HCT116 (cell line): ENCODE results near the gene SMTNL2. TPM values are rescaled to one million over a fixed set of nuclear protein-coding genes. Genes with fewer than 3 reads are reported as not detected.
A peak's percentile ranks its signal among the peaks of the same experiment; 100 is the strongest.

Experiments used
- ATAC-seq: fragments of 200-7000 bp; cut with Tn5 transposase; 2 replicates; pipeline ENCODE4 v1.9.1; 2020; ENCODE audit warnings: mild to moderate bottlenecking, moderate library complexity
- BruUV-seq: library from RNA; stranded (reverse); fragments of 400-500 nt; replicated peaks from 2 replicates; lab custom pipeline; 2021; lab: Mats Ljungman, UMichigan
- CTCF ChIA-PET: fragments of 300-600 bp; sonication (Branson Sonifier 250); formaldehyde crosslinking; loops from one replicate; lab custom pipeline; 2021; ENCODE audit warnings: antibody characterized with exemption; lab: Charles Lee
- POLR2A ChIA-PET: fragments of 300-600, 350-600 bp; sonication (Branson Sonifier 250); formaldehyde crosslinking; loops from one replicate; lab custom pipeline; 2021; ENCODE audit warnings: antibody characterized with exemption; lab: Charles Lee
- RAD21 ChIA-PET, 2 experiments: fragments of 300-600 bp; sonication (Branson Sonifier 250); formaldehyde crosslinking; loops; one replicate each; lab custom pipeline; 2023; ENCODE audit warnings: low total read pairs in 2 of 2; ENCODE audit not compliant: uncharacterized antibody in 2 of 2, unreplicated experiment in 2 of 2, low non-redundant PET in 1 of 2; lab: Charles Lee
- DNase-seq: peaks from one replicate; pipeline ENCODE4 v3.0.0-alpha.2; 2010; ENCODE audit warnings: low read depth, low spot score
- H2AFZ ChIP-seq: fragments of 200-600 bp; shearing (Covaris generic), sonication (generic); 2 replicates; pipeline ENCODE4 v1.6.1; 2017; ENCODE audit warnings: low read depth, mixed run types, mixed read lengths, antibody characterized with exemption, low read length; ENCODE audit not compliant: poor library complexity, severe bottlenecking
- H3K27ac ChIP-seq: 2 replicates; pipeline ENCODE4 v1.5.1; 2012; ENCODE audit warnings: low read depth, low read length
- H3K27me3 ChIP-seq: fragments of 200-600 bp; sonication (generic); 2 replicates; pipeline ENCODE4 v1.6.1; 2016; ENCODE audit warnings: mixed run types, low read length, mixed read lengths; ENCODE audit not compliant: insufficient read depth
- H3K36me3 ChIP-seq, 2 experiments: fragments of 200-500 bp in 1 of 2; fragments of 200-600 bp in 1 of 2; sonication (Bioruptor generic) in 1 of 2; sonication (generic) in 1 of 2; 2 replicates each; pipeline versions ENCODE4 v1.5.1 to v1.6.1; 2014 to 2016; ENCODE audit warnings: low read length in 2 of 2, inconsistent platforms in 1 of 2, mixed read lengths in 1 of 2, mixed run types in 1 of 2; ENCODE audit not compliant: insufficient read depth in 2 of 2, control insufficient read depth in 1 of 2
- H3K4me1 ChIP-seq, 2 experiments: fragments of 200-600 bp in 1 of 2; sonication (generic) in 1 of 2; 2 replicates each; pipeline versions ENCODE4 v1.5.1 to v1.6.1; 2012 to 2017; ENCODE audit warnings: low read length in 2 of 2, inconsistent platforms in 1 of 2, mild to moderate bottlenecking in 1 of 2, mixed read lengths in 1 of 2, mixed run types in 1 of 2, moderate library complexity in 1 of 2; ENCODE audit not compliant: insufficient read depth in 2 of 2, control insufficient read depth in 1 of 2
- H3K4me2 ChIP-seq: fragments of 200-600 bp; sonication (generic); 2 replicates; pipeline ENCODE4 v1.6.1; 2017; ENCODE audit warnings: mixed run types, low read length, mixed read lengths
- H3K4me3 ChIP-seq, 2 experiments: fragments of 200-600 bp in 1 of 2; sonication (generic) in 1 of 2; replicated peaks in 1 of 2; 2 replicates each; pipeline ENCODE4 v1.5.1; 2011 to 2016; ENCODE audit warnings: low read length in 2 of 2, control low read depth in 1 of 2, low read depth in 1 of 2, mild to moderate bottlenecking in 1 of 2, mixed read lengths in 1 of 2, mixed run types in 1 of 2
- H3K79me2 ChIP-seq: fragments of 200-600 bp; sonication (generic); 2 replicates; pipeline ENCODE4 v1.6.1; 2017; ENCODE audit warnings: mild to moderate bottlenecking, mixed run types, low read length, moderate library complexity, mixed read lengths; ENCODE audit not compliant: insufficient read depth
- H3K9ac ChIP-seq: fragments of 200-600 bp; sonication (generic); 2 replicates; pipeline ENCODE4 v1.6.1; 2016; ENCODE audit warnings: low read length, mixed read lengths
- H3K9me2 ChIP-seq: fragments of 200-600 bp; sonication (generic), shearing (Covaris generic); 2 replicates; pipeline ENCODE4 v1.6.1; 2017; ENCODE audit warnings: mixed run types, mild to moderate bottlenecking, moderate library complexity; ENCODE audit not compliant: insufficient read depth
- H3K9me3 ChIP-seq, 2 experiments: fragments of 200-500 bp in 1 of 2; fragments of 200-600 bp in 1 of 2; sonication (Bioruptor generic) in 1 of 2; sonication (generic) in 1 of 2; 2 replicates each; pipeline ENCODE4 v1.6.1; 2014 to 2017; ENCODE audit warnings: low read length in 2 of 2, mixed read lengths in 2 of 2, inconsistent platforms in 1 of 2, low read depth in 1 of 2, mild to moderate bottlenecking in 1 of 2, mixed run types in 1 of 2, moderate library complexity in 1 of 2; ENCODE audit not compliant: control insufficient read depth in 1 of 2, insufficient read depth in 1 of 2
- H4K20me1 ChIP-seq: fragments of 200-600 bp; sonication (generic), shearing (Covaris generic); 2 replicates; pipeline ENCODE4 v1.6.1; 2017; ENCODE audit warnings: mixed run types, mild to moderate bottlenecking, moderate library complexity; ENCODE audit not compliant: insufficient read depth
- CBX3 ChIP-seq: IDR thresholded peaks from 2 replicates; pipeline ENCODE4 v1.6.1; 2012; ENCODE audit warnings: low read depth
- CEBPB ChIP-seq: IDR thresholded peaks from 2 replicates; pipeline ENCODE4 v1.6.1; 2012; ENCODE audit warnings: low read depth
- EZH2 ChIP-seq: fragments of 200-600 bp; sonication (generic); IDR thresholded peaks from 2 replicates; pipeline ENCODE4 v1.6.1; 2017; ENCODE audit warnings: antibody characterized with exemption, mixed run types
- EZH2phosphoT487 ChIP-seq: fragments of 200-600 bp; IDR thresholded peaks from 2 replicates; pipeline ENCODE4 v1.6.1; 2018; ENCODE audit warnings: antibody characterized with exemption, borderline replicate concordance
- MAX ChIP-seq: IDR thresholded peaks from 2 replicates; pipeline ENCODE4 v1.6.1; 2012
- POLR2A ChIP-seq: IDR thresholded peaks from 2 replicates; pipeline ENCODE4 v1.7.0; 2011; ENCODE audit warnings: borderline replicate concordance; ENCODE audit not compliant: insufficient read depth, insufficient read length; ENCODE audit errors: extremely low read depth
- POLR2AphosphoS5 ChIP-seq: IDR thresholded peaks from 2 replicates; pipeline ENCODE4 v1.6.1; 2011; ENCODE audit warnings: mild to moderate bottlenecking, low read depth, low read length, moderate library complexity
- SRF ChIP-seq: IDR thresholded peaks from 2 replicates; pipeline ENCODE4 v1.6.1; 2012; ENCODE audit warnings: low read depth
- TCF7L2 ChIP-seq: IDR thresholded peaks from 2 replicates; pipeline ENCODE4 v1.7.0; 2011; ENCODE audit warnings: borderline replicate concordance, inconsistent platforms; ENCODE audit not compliant: insufficient read depth, insufficient read length; ENCODE audit errors: extremely low read depth
- ZFX ChIP-seq: fragments of 450-650 bp; IDR thresholded peaks from 2 replicates; pipeline ENCODE4 v1.6.1; 2017
- ZNF274 ChIP-seq: fragments of 200-500 bp; sonication (Bioruptor generic); IDR thresholded peaks from 2 replicates; pipeline ENCODE4 v1.6.1; 2014; ENCODE audit warnings: mild to moderate bottlenecking, low read depth, low read length, inconsistent platforms
- intact Hi-C: fragments of 100-400 bp; cut with micrococcal nuclease; formaldehyde crosslinking; loops from 2 replicates; pipeline ENCODE4 v1.10.0; 2022
- total RNA-seq: library from RNA; stranded (reverse); gene quantifications from one replicate; pipeline ENCODE4 v1.2.1, GENCODE V29; 2021; ENCODE audit not compliant: unreplicated experiment
- TF ChIP-seq, protein P1 (sequence below), 3 experiments: fragments of 200-600 bp in 1 of 3; sonication (generic) in 1 of 3; IDR thresholded peaks in 2 of 3; conservative IDR thresholded peaks in 1 of 3; 2 replicates each; pipeline ENCODE4 v1.5.1; 2012 to 2017; ENCODE audit warnings: low read depth in 2 of 3, low read length in 2 of 3, antibody characterized with exemption in 1 of 3, borderline replicate concordance in 1 of 3, control low read depth in 1 of 3, mild to moderate bottlenecking in 1 of 3, mixed read lengths in 1 of 3, mixed run types in 1 of 3, moderate library complexity in 1 of 3; ENCODE audit not compliant: insufficient read depth in 1 of 3
- TF ChIP-seq, protein P2 (sequence below): IDR thresholded peaks from 2 replicates; pipeline ENCODE4 v1.6.1; 2011; ENCODE audit warnings: mild to moderate bottlenecking, low read length, moderate library complexity; ENCODE audit not compliant: insufficient replicate concordance; ENCODE audit errors: extremely low read depth

SMTNL2 gene
- total RNA-seq, 1 experiment from 2014 or later = 2.3 TPM

DNA sequence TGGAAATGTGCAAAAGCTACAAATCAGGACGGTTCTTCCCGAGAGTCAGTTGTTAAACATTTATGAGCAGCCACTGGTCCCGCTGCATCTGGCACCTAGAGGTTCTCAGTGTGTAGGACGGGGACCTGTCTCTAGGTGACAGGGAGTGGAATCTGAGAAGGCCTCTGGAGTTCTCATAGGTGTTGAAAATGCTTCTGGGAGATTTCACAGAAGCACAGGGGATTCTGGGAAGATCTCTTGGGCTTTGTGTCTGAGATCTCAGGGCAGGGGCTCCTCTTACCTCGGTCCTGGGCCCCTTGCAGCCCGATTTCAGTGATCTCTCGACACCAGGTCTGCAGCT lies 48.2 kb downstream of the SMTNL2 start:
- intact Hi-C loops = no loop called here
- DNase-seq (no peak), ATAC-seq (peak; percentile 44)
- Histone ChIP-seq H4K20me1 (no peaks in the 10 kb centered on the region), H3K9me2 (no peaks in the 10 kb centered on the region), H3K4me3 (no peak overlapping the region), H3K4me2 (no peak overlapping the region), H3K9me3 (no peaks in the 10 kb centered on the region), H3K27ac (no peak overlapping the region), H3K27me3 (no peaks in the 10 kb centered on the region), H3K79me2 (no peaks in the 10 kb centered on the region), H3K9ac (no peak overlapping the region), H3K36me3 (no peaks in the 10 kb centered on the region), H2AFZ (no peak overlapping the region), H3K4me1 (no peaks in the 10 kb centered on the region)
- BruUV-seq = no TSS peak
- POLR2A ChIA-PET = no interaction called here
- TF ChIP-seq POLR2AphosphoS5 (no peak), SRF (no peak), POLR2A (no peak), EZH2phosphoT487 (no peak), CBX3 (no peak), CEBPB (no peak), ZFX (no peak), MAX (no peak)
- TF ChIP-seq, protein P1, sequence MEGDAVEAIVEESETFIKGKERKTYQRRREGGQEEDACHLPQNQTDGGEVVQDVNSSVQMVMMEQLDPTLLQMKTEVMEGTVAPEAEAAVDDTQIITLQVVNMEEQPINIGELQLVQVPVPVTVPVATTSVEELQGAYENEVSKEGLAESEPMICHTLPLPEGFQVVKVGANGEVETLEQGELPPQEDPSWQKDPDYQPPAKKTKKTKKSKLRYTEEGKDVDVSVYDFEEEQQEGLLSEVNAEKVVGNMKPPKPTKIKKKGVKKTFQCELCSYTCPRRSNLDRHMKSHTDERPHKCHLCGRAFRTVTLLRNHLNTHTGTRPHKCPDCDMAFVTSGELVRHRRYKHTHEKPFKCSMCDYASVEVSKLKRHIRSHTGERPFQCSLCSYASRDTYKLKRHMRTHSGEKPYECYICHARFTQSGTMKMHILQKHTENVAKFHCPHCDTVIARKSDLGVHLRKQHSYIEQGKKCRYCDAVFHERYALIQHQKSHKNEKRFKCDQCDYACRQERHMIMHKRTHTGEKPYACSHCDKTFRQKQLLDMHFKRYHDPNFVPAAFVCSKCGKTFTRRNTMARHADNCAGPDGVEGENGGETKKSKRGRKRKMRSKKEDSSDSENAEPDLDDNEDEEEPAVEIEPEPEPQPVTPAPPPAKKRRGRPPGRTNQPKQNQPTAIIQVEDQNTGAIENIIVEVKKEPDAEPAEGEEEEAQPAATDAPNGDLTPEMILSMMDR (IDR thresholded peaks at IDR 0.05 in 2 of 3, conservative IDR thresholded peaks at IDR 0.05 in 1 of 3; ENCODE audit: borderline replicate concordance in 1 of 3, insufficient read depth in 1 of 3, low read depth in 2 of 3, low read length in 2 of 3) = no peak
- RAD21 ChIA-PET = no interaction called here
- CTCF ChIA-PET = no interaction called here

DNA sequence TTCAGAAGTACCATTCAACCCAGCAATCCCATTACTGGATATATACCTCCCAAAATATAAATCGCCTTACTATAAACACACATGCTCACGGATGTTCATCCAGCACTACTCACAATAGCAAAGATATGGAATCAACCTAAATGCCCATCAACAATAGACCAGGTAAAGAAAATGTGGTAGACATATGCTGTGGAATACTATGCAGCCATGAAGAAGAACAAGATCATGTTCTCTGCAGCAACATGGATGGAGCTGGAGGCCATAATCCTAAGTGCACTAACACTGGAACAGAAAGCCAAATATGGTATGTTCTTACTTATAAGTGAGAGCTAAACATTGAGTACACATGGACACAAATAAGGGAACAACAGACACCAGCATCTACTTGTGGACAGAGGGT lies 49.3 kb downstream of the SMTNL2 start:
- ChIA-PET RAD21 (no interaction called here), POLR2A (no interaction called here), CTCF (no interaction called here)
- Histone ChIP-seq H3K36me3 (no peaks in the 10 kb centered on the region), H3K79me2 (no peaks in the 10 kb centered on the region), H3K9me3 (no peaks in the 10 kb centered on the region), H3K9ac (no peak overlapping the region), H2AFZ (no peak overlapping the region), H3K4me2 (no peak overlapping the region), H3K4me1 (no peaks in the 10 kb centered on the region; a peak in 1 of 4 replicates), H3K9me2 (no peaks in the 10 kb centered on the region), H3K27me3 (no peaks in the 10 kb centered on the region), H4K20me1 (no peaks in the 10 kb centered on the region), H3K4me3 (no peak overlapping the region), H3K27ac (no peak overlapping the region)
- ATAC-seq (no peak), DNase-seq (no peak)
- no TSS peak for BruUV-seq
- TF ChIP-seq EZH2 (no peak), TCF7L2 (no peak), MAX (no peak), ZNF274 (no peak)
- TF ChIP-seq, protein P2, sequence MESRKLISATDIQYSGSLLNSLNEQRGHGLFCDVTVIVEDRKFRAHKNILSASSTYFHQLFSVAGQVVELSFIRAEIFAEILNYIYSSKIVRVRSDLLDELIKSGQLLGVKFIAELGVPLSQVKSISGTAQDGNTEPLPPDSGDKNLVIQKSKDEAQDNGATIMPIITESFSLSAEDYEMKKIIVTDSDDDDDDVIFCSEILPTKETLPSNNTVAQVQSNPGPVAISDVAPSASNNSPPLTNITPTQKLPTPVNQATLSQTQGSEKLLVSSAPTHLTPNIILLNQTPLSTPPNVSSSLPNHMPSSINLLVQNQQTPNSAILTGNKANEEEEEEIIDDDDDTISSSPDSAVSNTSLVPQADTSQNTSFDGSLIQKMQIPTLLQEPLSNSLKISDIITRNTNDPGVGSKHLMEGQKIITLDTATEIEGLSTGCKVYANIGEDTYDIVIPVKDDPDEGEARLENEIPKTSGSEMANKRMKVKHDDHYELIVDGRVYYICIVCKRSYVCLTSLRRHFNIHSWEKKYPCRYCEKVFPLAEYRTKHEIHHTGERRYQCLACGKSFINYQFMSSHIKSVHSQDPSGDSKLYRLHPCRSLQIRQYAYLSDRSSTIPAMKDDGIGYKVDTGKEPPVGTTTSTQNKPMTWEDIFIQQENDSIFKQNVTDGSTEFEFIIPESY = no peak
- intact Hi-C loops = no loop called here
